GM21367 (cell line): Measurements from ENCODE around the gene IL23R.

Source experiments
- ATAC-seq: cut with Tn5 transposase; IDR thresholded peaks from one replicate; pipeline ENCODE4 v1.9.1; 2021; ENCODE audit not compliant: unreplicated experiment

The IL23R gene

GRCh38 chr1:67294836-67295617 is 128.8 kb downstream of the IL23R start:
- ATAC-seq: no peak

GRCh38 chr1:67298762-67299161 is 132.5 kb downstream of the IL23R start:
- ATAC-seq: no peak

DNA sequence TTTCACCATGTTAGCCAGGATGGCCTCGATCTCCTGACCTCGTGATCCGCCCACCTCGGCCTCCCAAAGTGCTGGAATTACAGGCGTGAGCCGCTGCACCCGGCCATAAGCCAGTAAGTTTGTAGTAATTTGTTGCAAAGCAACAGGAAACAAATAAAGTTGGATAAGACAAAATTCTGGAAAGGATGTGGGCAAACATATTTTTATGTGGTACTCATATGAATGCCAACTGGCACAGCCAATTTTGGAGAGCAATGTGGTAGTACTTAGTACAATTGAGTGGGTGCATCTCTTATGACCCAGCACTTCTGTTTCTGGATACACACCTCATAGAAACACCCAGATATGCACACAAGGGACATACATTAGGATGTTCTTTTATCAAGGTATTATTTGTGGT is 133.0 kb downstream of the IL23R start:
- ATAC-seq: no peak

GRCh38 chr1:67300561-67300960 is 134.3 kb downstream of the IL23R start:
- ATAC-seq: no peak

- ATAC-seq: no peak
These were observed 137.8 kb downstream of the IL23R start for GRCh38 chr1:67304023-67304422.

DNA sequence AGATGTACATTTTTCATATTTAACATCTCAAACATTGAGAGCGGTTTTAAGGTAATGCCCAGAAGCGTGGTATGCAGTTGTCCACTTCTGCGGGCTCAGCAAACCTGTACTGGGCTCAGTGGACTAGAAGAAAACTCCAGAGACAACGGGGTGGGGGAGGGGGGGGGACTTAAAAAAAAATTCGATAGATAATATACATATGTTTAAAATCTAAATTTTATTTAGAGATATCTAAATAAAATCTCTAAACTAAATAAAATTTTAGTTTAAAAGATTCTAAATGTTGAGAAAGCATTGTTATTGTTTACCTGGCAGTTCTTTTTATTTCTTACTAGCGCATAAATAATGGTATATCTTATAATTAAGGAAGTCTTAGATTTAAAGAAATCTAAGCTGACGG is 140.3 kb downstream of the IL23R start:
- ATAC-seq: no peak

- ATAC-seq: peak; percentile 54
These were observed 141.2 kb downstream of the IL23R start, which contains the start of gene IL12RB2 for GRCh38 chr1:67307251-67308060. Gene IL12RB2 (plus strand): TSS chr1:67307873. CDS start chr1:67320369, 12,496 bp downstream.

DNA sequence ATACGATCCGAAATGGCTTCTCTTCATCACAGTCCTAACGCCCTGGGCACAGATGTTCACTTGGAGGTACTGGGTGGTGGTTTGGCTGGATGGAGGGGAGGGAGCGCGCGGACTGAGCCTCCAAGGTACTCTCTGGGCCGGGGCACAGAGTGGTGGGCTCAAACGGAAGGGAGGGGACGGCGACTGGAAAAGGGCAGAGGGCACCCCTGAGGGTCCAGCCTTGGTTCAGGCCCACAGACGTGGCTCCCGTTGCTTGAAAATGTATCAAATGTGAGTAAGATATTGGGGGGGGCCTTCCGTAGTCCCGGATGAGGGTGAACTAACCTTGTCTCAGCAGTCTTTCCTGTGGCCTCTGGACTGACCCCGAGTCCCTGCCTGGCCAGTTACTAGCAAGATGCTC is 141.9 kb downstream of the IL23R start:
- ATAC-seq: peak; percentile 24
